ENCODE measurements around the gene GDF7. TPM values are rescaled to one million over a fixed set of nuclear protein-coding genes. Genes with fewer than 3 reads are reported as not detected.

The GDF7 gene
- total RNA-seq, 1 experiment from 2014 or later = 0.02 TPM

DNA sequence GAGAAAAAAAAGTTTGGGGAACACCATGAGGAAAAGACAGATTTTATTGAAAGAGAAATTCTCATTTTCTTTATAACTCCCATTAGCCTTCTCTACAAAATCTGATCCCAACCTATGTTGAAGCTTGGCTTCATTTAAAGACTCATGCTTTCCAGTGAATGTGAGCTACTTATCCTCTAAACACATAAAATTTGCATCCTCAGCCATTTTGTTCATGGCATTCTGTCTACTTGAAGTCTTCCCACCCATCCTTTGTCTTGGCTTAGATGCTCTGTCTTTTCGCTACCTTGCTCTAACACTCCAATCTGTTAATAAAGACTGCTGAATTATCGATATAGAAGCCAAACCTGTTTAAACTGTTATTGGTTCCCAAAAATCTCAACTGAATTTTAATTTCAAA, 39.3 kb downstream of the GDF7 start:
- Histone ChIP-seq H4K20me1 (ENCODE audit: insufficient read depth) (peaks cover 4% of the 10 kb centered on the region; the same call in 1 of the 2 replicates), H3K9me3 (ENCODE audit: control insufficient read depth in 1 of 2, insufficient read depth in 1 of 2, low read depth in 1 of 2, low read length in 2 of 2) (no peaks in the 10 kb centered on the region), H3K9me2 (ENCODE audit: insufficient read depth) (no peaks in the 10 kb centered on the region), H3K4me2 (ENCODE audit: low read length) (no peak overlapping the region), H2AFZ (ENCODE audit: low read depth, low read length, poor library complexity, severe bottlenecking) (no peak overlapping the region), H3K27ac (ENCODE audit: low read depth, low read length) (no peak overlapping the region), H3K4me1 (ENCODE audit: control insufficient read depth in 1 of 2, insufficient read depth in 2 of 2, low read length in 2 of 2) (no peaks in the 10 kb centered on the region), H3K36me3 (ENCODE audit: control insufficient read depth in 1 of 2, insufficient read depth in 2 of 2, low read length in 2 of 2) (0 out of 4 replicates have a peak, but pooled peaks cover 0 to under 1% of the 10 kb centered on the region in 2 experiments), H3K4me3 (replicated peaks in 1 of 2; ENCODE audit: low read depth in 1 of 2, low read length in 2 of 2) (no peak overlapping the region), H3K27me3 (ENCODE audit: insufficient read depth, low read length) (no peaks in the 10 kb centered on the region), H3K9ac (ENCODE audit: low read length) (no peak overlapping the region), H3K79me2 (ENCODE audit: insufficient read depth, low read length) (no peaks in the 10 kb centered on the region)
- ChIA-PET RAD21 (ENCODE audit: low non-redundant PET in 1 of 2, low total read pairs in 2 of 2, uncharacterized antibody in 2 of 2, unreplicated experiment in 2 of 2) (no interaction called here), POLR2A (no interaction called here), CTCF (no interaction called here)
- TF ChIP-seq, protein P1, sequence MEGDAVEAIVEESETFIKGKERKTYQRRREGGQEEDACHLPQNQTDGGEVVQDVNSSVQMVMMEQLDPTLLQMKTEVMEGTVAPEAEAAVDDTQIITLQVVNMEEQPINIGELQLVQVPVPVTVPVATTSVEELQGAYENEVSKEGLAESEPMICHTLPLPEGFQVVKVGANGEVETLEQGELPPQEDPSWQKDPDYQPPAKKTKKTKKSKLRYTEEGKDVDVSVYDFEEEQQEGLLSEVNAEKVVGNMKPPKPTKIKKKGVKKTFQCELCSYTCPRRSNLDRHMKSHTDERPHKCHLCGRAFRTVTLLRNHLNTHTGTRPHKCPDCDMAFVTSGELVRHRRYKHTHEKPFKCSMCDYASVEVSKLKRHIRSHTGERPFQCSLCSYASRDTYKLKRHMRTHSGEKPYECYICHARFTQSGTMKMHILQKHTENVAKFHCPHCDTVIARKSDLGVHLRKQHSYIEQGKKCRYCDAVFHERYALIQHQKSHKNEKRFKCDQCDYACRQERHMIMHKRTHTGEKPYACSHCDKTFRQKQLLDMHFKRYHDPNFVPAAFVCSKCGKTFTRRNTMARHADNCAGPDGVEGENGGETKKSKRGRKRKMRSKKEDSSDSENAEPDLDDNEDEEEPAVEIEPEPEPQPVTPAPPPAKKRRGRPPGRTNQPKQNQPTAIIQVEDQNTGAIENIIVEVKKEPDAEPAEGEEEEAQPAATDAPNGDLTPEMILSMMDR (IDR thresholded peaks at IDR 0.05 in 2 of 3, conservative IDR thresholded peaks at IDR 0.05 in 1 of 3; ENCODE audit: borderline replicate concordance in 1 of 3, insufficient read depth in 1 of 3, low read depth in 2 of 3, low read length in 2 of 3) = no peak
- TF ChIP-seq, protein P2, sequence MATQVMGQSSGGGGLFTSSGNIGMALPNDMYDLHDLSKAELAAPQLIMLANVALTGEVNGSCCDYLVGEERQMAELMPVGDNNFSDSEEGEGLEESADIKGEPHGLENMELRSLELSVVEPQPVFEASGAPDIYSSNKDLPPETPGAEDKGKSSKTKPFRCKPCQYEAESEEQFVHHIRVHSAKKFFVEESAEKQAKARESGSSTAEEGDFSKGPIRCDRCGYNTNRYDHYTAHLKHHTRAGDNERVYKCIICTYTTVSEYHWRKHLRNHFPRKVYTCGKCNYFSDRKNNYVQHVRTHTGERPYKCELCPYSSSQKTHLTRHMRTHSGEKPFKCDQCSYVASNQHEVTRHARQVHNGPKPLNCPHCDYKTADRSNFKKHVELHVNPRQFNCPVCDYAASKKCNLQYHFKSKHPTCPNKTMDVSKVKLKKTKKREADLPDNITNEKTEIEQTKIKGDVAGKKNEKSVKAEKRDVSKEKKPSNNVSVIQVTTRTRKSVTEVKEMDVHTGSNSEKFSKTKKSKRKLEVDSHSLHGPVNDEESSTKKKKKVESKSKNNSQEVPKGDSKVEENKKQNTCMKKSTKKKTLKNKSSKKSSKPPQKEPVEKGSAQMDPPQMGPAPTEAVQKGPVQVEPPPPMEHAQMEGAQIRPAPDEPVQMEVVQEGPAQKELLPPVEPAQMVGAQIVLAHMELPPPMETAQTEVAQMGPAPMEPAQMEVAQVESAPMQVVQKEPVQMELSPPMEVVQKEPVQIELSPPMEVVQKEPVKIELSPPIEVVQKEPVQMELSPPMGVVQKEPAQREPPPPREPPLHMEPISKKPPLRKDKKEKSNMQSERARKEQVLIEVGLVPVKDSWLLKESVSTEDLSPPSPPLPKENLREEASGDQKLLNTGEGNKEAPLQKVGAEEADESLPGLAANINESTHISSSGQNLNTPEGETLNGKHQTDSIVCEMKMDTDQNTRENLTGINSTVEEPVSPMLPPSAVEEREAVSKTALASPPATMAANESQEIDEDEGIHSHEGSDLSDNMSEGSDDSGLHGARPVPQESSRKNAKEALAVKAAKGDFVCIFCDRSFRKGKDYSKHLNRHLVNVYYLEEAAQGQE (IDR thresholded peaks at IDR 0.05; ENCODE audit: low read depth) = no peak
- TF ChIP-seq, protein P3, sequence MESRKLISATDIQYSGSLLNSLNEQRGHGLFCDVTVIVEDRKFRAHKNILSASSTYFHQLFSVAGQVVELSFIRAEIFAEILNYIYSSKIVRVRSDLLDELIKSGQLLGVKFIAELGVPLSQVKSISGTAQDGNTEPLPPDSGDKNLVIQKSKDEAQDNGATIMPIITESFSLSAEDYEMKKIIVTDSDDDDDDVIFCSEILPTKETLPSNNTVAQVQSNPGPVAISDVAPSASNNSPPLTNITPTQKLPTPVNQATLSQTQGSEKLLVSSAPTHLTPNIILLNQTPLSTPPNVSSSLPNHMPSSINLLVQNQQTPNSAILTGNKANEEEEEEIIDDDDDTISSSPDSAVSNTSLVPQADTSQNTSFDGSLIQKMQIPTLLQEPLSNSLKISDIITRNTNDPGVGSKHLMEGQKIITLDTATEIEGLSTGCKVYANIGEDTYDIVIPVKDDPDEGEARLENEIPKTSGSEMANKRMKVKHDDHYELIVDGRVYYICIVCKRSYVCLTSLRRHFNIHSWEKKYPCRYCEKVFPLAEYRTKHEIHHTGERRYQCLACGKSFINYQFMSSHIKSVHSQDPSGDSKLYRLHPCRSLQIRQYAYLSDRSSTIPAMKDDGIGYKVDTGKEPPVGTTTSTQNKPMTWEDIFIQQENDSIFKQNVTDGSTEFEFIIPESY (IDR thresholded peaks at IDR 0.05; ENCODE audit: extremely low read depth, insufficient replicate concordance, low read length) = no peak
- TF ChIP-seq SIN3A (IDR thresholded peaks at IDR 0.05; ENCODE audit: low read depth) (no peak), TCF7L2 (IDR thresholded peaks at IDR 0.05; ENCODE audit: borderline replicate concordance, extremely low read depth, insufficient read depth, insufficient read length) (no peak), YY1 (IDR thresholded peaks at IDR 0.05; ENCODE audit: extremely low read depth, insufficient replicate concordance, low read depth, low read length) (no peak), CBX3 (IDR thresholded peaks at IDR 0.05; ENCODE audit: low read depth) (no peak), ZFX (IDR thresholded peaks at IDR 0.05) (no peak), ZNF274 (IDR thresholded peaks at IDR 0.05; ENCODE audit: low read depth, low read length) (no peak), EGR1 (IDR thresholded peaks at IDR 0.05; ENCODE audit: low read depth) (no peak), JUND (IDR thresholded peaks at IDR 0.05) (no peak), RAD21 (IDR thresholded peaks at IDR 0.05; ENCODE audit: low read depth) (no peak), SP1 (IDR thresholded peaks at IDR 0.05; ENCODE audit: low read depth) (no peak), SRF (IDR thresholded peaks at IDR 0.05; ENCODE audit: low read depth) (no peak), EZH2phosphoT487 (IDR thresholded peaks at IDR 0.05; ENCODE audit: borderline replicate concordance) (no peak)
- TF ChIP-seq, protein P4, sequence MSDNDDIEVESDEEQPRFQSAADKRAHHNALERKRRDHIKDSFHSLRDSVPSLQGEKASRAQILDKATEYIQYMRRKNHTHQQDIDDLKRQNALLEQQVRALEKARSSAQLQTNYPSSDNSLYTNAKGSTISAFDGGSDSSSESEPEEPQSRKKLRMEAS (IDR thresholded peaks at IDR 0.05) = no peak
- intact Hi-C loops (cut with micrococcal nuclease) = no loop called here
- ATAC-seq (no peak), DNase-seq (ENCODE audit: low read depth, low spot score) (no peak)
- BruUV-seq (replicated peaks) = no TSS peak
